ENCODE results near the gene CELF1.
A peak's percentile ranks its signal among the peaks of the same experiment; 100 is the strongest.

CELF1 gene

DNA sequence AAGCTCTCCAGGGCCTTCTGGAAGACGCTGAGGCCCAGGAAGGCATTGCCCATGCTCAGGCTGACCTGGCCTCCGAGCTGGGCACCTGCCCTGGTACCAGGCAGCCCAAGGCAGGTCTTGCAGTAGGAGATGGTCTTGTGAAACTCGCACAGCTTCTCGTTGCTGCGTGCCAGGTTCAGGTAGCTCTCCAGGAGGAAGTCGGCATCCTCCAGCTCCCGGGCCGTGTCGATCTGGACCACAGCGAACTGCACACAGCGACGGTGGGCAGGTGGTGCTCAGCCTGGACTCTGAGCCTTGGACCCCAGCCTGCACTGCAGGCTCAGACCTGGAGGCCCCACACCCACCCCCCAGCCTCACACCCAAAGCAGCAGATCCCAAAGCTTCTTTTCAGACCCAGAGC is 105.0 kb downstream of the CELF1 start:
- DNase-seq (ENCODE audit: low spot score): no peak

DNA sequence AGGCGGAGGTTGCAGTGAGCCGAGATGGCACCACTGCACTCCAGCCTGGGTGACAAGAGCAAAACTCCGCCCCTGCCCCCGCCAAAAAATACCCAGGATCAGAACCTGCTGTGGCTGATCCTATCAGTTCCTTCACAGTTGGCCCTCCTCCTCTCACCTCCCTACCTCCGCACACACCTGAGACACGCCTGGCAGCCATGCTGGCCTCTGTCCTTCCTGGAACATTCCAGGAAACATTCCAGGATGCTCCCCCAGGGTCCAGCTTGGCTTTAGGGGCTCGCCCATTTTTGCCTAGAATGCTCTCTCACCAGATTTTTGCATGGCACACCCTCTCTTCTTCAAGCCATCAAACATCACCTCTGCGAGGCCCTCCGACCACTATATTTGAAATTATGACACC is 106.1 kb downstream of the CELF1 start:
- no peak for DNase-seq (ENCODE audit: low spot score)

GRCh38 chr11:47445840-47446239 is 107.1 kb downstream of the CELF1 start:
- no peak for DNase-seq (ENCODE audit: low spot score)

DNA sequence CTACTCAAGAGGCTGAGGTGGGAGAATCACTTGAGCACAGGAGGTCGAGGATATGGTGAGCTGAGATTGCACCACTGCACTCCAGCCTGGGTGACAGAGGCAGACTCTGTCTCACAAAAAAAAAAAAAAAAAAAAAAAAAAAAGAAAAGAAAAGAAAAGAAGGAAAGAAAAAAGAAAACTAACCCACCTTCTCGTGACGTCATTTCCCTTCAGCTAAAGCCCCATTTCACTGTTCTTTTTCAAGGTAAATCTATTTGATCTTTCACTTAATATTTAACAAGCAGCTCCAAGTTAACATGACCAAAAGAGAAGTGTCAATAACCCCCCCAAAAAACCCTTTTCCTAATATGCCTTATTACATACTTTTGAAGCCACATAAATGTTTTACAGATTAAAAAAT is 109.1 kb downstream of the CELF1 start:
- DNase-seq (ENCODE audit: low spot score): no peak

GRCh38 chr11:47443028-47443700 is 109.8 kb downstream of the CELF1 start:
- peak; percentile 56 for DNase-seq (ENCODE audit: low spot score)

- no peak for DNase-seq (ENCODE audit: low spot score)
Observed at GRCh38 chr11:47442514-47442913, 110.4 kb downstream of the CELF1 start.

DNA sequence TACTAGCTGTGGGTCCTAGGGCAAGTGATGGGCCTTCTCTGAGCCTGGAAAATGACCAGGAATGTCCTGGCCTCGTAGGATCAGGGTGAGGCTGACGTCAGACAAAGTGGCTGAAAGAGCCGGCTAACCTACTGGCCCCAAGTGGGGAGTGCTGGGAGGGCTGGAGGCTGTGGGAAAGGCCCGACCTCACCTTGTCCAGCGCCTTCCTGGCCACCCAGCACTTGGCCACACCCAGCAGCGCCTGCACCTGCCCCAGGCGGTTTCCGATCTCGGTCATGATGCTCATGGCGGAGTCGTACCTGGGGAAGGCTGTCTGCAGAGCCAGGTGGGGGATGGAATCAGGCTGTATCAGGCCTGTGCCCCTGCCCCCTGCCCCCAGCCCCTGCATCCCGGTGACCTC is 111.5 kb downstream of the CELF1 start:
- DNase-seq (ENCODE audit: low spot score): no peak

DNA sequence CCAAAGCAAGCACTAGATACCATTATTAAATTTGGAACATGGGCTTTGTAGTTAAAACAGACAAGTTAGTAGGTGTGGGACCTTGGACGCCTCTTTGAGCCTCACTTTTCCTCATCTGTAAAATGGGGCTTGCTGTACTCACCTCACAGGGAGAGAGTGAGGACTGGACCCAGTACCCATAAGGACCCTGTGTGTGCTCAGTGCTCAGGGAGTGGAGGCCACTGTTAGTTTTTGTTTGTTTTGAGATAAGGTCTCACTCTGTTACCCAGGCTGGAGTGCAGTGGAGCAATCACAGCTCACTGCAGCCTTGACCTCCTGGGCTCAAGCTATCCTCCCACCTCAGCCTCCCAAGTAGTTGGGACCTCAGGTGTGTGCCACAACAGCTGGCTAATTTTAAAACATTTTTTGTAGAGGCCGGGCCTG is 112.9 kb downstream of the CELF1 start:
- DNase-seq (ENCODE audit: low spot score): no peak

DNA sequence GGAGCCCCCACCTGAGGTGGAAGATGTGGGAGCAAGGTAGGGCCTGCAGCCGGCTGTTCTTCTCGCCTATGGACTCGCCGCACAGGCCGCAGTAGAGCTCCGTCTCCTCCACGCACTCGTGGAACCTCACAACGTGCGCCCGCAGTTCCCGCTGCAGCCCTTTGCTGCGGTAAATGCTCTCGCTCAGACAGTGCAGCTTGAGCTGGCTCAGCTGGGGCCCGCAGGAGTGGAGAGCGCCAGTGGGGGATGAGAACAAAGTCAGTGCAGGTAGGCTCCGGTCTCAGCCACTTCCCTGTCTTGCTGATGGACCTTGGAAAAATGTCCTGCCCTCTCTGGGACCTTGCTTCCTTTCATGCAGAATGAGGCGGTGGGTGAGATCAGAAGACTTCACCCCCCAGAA is 114.2 kb downstream of the CELF1 start:
- DNase-seq (ENCODE audit: low spot score): no peak

DNA sequence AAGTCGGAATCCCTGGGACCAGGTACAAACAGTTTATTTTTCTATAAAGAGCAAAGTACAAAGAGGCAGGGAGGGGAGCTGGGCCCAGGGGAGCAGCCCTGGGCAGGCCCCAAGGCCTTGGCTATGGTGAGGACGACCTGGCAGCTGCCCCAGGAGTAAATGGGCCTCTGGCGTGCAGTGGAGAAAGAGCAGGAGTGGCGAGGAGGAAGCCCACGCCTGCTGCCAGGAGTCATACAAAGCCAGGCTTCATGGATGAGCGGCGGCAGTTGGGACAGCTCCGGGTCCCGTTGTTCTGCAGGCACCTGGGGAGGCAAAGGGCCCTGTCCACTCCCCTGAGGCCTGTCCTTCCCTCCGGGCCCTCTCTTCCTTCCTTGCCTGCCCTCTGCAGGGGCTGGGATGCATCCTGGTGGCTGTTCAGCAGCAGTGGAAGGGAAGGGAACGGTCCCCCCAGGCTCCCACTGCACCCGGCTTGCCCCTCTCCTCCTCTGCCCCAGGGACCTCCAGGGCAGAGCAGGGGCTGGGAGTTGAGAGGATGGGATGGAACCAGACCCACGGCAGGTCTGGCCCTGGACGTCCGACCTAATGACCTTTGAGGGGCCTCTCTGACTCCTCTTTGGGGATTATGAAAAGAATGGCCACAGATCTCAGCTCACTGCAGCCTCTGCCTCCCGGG is 115.0 kb downstream of the CELF1 start:
- no peak for DNase-seq (ENCODE audit: low spot score)

- DNase-seq (ENCODE audit: low spot score): no peak
Observed at GRCh38 chr11:47437218-47437745, 115.7 kb downstream of the CELF1 start.

GRCh38 chr11:47436726-47437125 is 116.2 kb downstream of the CELF1 start:
- no peak for DNase-seq (ENCODE audit: low spot score)

- no peak for DNase-seq (ENCODE audit: low spot score)
Observed at GRCh38 chr11:47435687-47436086, 117.2 kb downstream of the CELF1 start.

DNA sequence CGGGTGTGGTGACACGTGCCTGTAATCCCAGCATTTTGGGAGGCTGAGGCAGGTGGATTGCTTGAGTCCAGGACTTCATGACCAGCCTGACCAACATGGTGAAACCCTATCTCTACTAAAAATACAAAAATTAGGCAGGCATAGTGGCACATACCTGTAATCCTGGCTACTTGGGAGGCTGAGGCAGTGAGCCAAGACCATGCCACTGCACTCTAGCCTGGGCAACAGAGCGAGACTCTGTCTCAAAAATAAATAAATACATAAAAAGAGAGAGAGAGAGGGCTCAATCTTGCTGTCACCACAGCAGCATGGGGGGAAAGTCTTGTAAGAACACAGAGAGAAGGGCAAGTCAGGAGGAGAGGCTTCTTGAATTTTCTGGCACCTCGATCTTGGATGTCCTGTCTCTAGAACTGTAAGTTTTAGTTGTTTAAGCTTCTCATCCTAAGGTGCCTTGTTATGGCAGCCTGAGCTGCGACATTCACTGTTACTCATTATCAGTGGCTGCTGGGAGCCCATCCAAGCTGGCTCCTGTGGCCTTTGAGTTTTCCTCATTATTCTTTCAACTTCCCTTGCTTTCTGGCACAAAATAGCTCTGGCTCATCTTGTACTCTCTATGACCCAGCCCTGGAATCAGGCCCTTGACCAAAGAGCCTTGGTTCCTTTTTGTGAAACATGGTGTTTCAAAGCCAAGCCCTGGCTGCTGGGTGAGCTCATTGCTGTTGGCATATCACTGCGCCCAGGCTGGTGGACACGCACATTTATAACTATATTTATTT is 118.7 kb downstream of the CELF1 start:
- DNase-seq (ENCODE audit: low spot score): no peak

DNA sequence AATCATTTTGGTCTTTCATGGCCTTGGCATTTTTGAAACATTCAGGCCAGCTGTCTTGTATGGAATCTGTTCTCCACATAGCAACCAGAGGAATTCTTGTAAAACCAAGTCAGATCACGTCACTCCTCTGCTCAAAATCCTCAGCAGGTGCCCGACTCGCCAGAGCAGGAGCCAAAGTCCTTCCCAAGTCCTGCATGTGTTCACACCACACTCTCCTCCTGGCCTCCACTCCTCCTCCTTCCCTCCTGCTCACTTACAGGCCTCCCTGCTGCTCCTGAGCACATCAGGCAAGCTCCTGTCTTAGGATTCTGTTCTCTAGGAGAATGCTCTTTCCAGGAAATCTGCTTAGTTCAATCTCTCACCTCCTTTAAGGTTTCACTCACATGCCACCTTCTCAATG is 119.8 kb downstream of the CELF1 start:
- no peak for DNase-seq (ENCODE audit: low spot score)

DNA sequence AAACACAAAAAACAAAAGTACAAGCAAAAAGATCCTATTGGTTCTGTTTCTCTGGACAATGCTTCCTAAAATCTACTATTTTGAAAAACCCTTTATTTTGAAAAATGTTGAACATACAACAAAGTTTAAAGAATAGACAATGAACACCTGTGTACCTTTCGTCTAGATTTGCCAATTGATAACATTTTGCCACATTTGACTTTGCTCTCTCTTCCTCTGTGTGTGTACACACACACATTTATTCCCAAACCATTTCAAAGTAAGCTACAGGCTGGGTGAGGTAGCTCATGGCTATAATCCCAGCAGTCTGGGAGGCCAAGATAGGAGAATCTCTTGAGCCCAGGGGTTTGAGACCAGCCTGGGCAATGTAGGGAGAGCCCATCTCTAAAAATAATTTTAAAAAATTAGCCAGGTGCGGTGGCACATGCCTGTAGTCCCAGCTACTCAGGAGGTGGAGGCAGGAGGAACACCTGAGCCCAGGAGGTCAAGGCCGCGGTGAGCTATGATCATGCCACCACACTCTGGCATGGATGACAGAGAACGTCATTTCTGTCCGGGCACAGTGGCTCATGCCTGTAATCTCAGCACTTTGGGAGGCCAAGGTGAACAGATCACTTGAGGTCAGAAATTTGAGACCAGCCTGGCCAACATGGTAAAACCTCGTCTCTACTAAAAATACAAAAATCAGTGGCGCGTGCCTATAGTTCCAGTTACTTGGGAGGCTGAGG is 121.4 kb downstream of the CELF1 start:
- DNase-seq (ENCODE audit: low spot score): no peak

DNA sequence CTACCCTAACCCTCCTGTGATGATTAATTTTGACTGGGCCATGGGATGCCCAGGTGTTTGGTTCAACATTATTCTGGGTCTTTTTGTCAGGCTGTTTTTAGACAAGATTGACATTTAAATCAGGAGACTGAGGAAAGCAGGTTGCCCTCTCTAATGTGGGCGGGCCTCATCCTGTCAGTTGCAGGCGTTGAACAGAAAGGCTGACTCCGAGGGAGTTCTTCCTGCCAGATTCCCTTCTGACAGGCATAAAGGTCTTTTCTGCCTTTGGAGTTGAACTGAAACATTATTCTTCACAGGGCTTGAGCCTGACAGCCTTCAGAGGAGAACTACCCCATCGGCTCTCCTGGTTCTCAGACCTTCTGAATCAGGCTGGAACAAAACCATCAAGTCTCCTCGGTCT is 122.4 kb downstream of the CELF1 start:
- DNase-seq (ENCODE audit: low spot score): no peak

DNA sequence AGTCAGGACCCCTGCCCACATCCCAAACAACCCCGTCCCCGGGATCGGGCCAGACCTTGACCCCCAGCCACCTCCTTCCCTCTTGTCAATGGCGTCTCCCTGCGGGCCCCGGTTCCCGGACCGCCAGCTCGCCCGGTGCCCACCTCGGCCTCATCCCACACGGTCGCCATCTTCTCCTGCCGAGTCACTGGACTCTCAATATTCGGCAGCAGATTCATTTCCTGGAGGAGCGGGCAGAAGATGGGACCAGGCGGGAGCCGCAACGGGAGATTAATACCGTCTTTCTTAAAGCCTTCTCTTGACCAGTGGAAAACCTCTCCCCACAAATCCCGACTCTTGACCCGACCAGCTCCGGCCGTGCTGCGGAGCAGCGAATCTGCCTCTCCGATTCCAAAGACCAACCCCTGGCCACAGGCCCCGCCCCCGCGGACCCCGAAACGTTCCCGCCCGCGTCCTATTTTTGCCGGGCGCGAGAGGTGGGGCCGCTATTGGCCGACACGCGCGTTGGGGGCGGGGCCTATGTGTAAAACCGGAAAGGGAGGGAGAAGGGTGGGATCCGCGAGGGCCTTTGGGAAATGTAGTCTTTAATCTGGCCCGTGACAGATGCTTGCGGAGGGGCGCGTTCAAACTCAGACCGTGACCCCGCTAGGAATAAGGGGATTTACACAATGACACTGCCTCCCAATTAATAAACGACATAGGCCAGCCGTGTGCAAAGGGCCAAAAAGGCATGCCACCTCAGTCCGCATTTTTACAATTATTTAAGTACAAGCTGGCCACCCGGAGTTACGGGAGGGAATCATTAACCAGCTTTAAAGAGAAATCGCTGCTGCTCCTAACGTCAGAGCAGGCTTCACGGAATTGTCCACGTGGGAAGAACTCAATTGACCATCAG is 126.6 kb downstream of the CELF1 start, which contains the start of gene PSMC3:
Gene PSMC3 (minus strand): TSS at position 378 of the 895 bp plus-strand sequence. CDS start 160 bp downstream, at position 218.
- peak; percentile 98 for DNase-seq (ENCODE audit: low spot score)

DNA sequence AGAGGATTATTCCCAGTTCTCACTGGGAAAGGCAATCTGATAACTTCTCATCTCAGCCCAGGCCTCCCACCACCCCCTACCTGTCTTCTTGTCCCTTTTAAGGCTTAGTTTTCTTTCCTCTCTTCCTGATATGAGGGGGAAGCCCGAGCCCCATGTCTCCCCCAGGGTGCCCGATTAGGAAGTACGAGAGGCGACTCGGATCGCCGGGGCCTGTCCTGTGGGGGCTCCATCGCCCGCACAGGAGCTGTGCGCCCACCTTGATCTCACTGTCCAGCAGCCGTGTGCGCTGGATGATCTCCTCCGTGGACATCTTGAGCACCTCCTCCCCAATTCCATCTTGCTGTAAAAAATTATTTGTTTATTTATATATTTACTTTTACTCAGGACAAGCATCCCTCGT is 127.3 kb downstream of the CELF1 start:
- no peak for DNase-seq (ENCODE audit: low spot score)

DNA sequence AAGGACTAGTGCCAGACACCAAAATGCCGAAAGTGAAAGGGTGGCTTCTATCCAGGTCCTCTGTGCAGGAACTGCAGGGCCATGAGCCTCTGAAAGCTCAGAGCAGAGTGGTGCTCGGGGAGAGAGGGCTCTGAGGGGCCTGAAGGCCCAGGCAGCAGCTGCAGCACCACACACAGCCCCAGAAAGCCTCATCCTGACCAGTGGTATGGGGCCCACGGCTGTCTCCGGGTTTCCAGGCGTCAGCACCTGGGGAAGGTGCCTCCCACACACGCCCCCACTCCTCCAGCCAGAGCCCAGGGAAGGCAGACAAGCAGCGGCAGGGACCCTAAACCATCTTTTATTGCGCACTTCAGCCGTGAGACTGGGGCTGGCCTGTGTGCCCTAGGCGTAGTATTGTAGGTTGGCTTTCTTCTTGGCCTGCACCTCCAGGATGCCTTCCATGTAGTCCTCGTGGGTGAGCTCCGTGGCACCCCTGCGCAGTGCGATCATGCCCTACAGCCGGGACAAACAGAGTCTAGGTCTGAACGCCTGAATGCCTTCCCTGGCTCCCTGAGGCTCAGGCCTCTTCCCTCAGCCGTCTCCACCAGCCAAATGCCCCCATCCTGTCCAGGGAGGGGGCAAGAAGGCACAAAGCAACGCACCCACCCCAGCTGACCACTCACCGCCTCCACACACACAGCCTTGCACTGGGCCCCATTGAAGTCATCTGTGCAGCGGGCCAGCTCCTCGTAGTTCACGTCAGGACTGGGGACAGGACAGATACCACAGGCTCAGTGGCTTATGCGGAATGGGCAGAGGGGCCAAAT is 134.3 kb downstream of the CELF1 start:
- no peak for DNase-seq (ENCODE audit: low spot score)
